ENCODE measurements around the gene SPRN.

DNA sequence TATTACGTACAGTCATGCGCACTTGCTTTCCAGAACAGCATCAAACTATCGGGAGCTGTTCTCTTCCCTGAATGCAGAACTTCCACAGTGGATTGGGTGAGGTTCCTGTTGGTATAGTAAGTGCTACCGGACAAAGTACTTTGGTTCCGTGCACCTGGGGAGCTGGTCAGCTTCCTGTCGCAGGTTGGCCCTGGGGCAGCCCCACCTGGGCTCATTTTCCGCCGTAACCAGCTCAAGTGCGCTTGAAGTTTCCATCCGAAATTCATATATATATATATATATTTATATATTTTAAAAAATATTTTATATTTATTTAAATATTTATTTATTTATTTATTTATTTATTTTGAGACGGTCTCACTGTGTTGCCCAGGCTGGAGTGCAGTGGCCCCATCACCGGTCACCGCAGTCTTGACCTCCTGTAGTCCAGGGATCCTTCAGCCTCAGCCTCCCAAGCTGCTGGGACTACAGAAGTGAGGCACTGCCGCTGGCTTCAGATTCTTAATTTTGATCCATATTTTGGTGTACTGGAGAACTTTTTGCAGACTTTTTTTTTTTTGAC is 35.9 kb upstream of the SPRN start:
- TF ChIP-seq, protein P1, sequence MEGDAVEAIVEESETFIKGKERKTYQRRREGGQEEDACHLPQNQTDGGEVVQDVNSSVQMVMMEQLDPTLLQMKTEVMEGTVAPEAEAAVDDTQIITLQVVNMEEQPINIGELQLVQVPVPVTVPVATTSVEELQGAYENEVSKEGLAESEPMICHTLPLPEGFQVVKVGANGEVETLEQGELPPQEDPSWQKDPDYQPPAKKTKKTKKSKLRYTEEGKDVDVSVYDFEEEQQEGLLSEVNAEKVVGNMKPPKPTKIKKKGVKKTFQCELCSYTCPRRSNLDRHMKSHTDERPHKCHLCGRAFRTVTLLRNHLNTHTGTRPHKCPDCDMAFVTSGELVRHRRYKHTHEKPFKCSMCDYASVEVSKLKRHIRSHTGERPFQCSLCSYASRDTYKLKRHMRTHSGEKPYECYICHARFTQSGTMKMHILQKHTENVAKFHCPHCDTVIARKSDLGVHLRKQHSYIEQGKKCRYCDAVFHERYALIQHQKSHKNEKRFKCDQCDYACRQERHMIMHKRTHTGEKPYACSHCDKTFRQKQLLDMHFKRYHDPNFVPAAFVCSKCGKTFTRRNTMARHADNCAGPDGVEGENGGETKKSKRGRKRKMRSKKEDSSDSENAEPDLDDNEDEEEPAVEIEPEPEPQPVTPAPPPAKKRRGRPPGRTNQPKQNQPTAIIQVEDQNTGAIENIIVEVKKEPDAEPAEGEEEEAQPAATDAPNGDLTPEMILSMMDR (IDR thresholded peaks at IDR 0.05): no peak
- TF ChIP-seq POLR2AphosphoS5 (IDR thresholded peaks at IDR 0.05): no peak
- no peak for TF ChIP-seq POLR2A (IDR thresholded peaks at IDR 0.05)
- TF ChIP-seq EP300 (IDR thresholded peaks at IDR 0.05): no peak

Data from sigmoid colon (tissue), 4 donors.